ENCODE data around the gene RPL13A. TPM values are rescaled to one million over a fixed set of nuclear protein-coding genes. Genes with fewer than 3 reads are reported as not detected.
"Not testable (repeated sequence)": the region's sequence is repeated elsewhere in the genome, so short reads cannot be mapped to it uniquely, and the experiment has no call there.

Gene RPL13A
- total and polyA plus RNA-seq, 2 of the 13 experiments (the other 11 are each of a cell fraction or from before 2014, with no cell fraction given), result 2,601 to 3,407 TPM

- H3K79me2 ChIP-seq (ENCODE audit: insufficient read depth, low read length); in situ Hi-C loops (cut with HindIII; ENCODE audit: extremely low pct_ligation_motif_present, low pct_unique_long_range_greater_than_20kb); DNase-seq (ENCODE audit: low spot score); H4K20me1 ChIP-seq (ENCODE audit: insufficient read depth, low read length); H3K9ac ChIP-seq (ENCODE audit: insufficient read depth, low read depth, low read length); H2AFZ ChIP-seq (ENCODE audit: low read length); ATAC-seq; FAIRE-seq; BruUV-seq (replicated peaks); H3K9me3 ChIP-seq (ENCODE audit: low read length); H3K27ac ChIP-seq (ENCODE audit: extremely low read length, insufficient read depth, low read length); intact Hi-C loops (cut with micrococcal nuclease; ENCODE audit: unreplicated experiment): not testable (repeated sequence)
- Histone ChIP-seq H3K36me3 (replicated peaks in 1 of 2; ENCODE audit: control insufficient read depth in 1 of 2, insufficient read depth in 2 of 2, low read length in 2 of 2) (peaks cover 2 to 21% of the 10 kb centered on the region in 2 experiments; a peak in 3 of 5 replicates), H3K4me2 (ENCODE audit: low read depth, low read length) (peak overlapping the region; percentile 90), H3K4me1 (ENCODE audit: insufficient read depth, low read length) (peaks cover 27% of the 10 kb centered on the region), H3K4me3 (replicated peaks in 1 of 3; ENCODE audit: insufficient read depth in 1 of 3, low read depth in 2 of 3, low read length in 3 of 3) (peak overlapping the region in 1 of 3 experiments; percentile 76; a peak in 1 of 6 replicates), H3K27me3 (ENCODE audit: control insufficient read depth in 1 of 2, insufficient read depth in 2 of 2, low read length in 2 of 2) (peaks cover 7 to 31% of the 10 kb centered on the region in 2 experiments; a peak in 4 of 5 replicates)
- 84% methylated on average over 5 of the region's 5 CpGs for WGBS (ENCODE audit: low lambda C conversion rate)
- peak; percentile 93 for TF ChIP-seq ZNF512 (CRISPR knock-in tag; IDR thresholded peaks at IDR 0.05)
- TF ChIP-seq CSRNP1 (CRISPR knock-in tag; IDR thresholded peaks at IDR 0.05), result 0 out of 2 replicates have a peak, but pooled peaks have one; percentile 14
- TF ChIP-seq ZNF460 (CRISPR knock-in tag; IDR thresholded peaks at IDR 0.05; ENCODE audit: borderline replicate concordance), result peak; percentile 69; the same call in 1 of the 2 replicates
- ChIA-PET POLR2A (interaction anchor here (0.6 to 1.1 kb wide), 2 partner anchors 9 to 141 kb away, joined by 3 to 7 read pairs; partner anchors contain the start of gene ALDH16A1), CTCF (ENCODE audit: low intra/inter-chr PET ratio, low total read pairs) (interaction anchor here (1.4 to 2.3 kb wide), 3 partner anchors 32 to 178 kb away, joined by 3 to 45 read pairs (median 5); no protein-coding TSS in a partner anchor)
Observed at GRCh38 chr19:49444100-49444700, 43.2 kb upstream of the RPL13A start.

All from HepG2 (cell line).